HG02588 (cell line): ENCODE results near the gene MCM5.
"Not testable (repeated sequence)": the region's sequence is repeated elsewhere in the genome, so short reads cannot be mapped to it uniquely, and the experiment has no call there.

Experiments
- ATAC-seq: cut with Tn5 transposase; IDR thresholded peaks from one replicate; pipeline ENCODE4 v1.9.1; 2021; ENCODE audit warnings: mild to moderate bottlenecking, moderate library complexity; ENCODE audit not compliant: unreplicated experiment

Gene MCM5

GRCh38 chr22:35378621-35379020, 21.3 kb upstream of the MCM5 start:
- ATAC-seq: no peak

DNA sequence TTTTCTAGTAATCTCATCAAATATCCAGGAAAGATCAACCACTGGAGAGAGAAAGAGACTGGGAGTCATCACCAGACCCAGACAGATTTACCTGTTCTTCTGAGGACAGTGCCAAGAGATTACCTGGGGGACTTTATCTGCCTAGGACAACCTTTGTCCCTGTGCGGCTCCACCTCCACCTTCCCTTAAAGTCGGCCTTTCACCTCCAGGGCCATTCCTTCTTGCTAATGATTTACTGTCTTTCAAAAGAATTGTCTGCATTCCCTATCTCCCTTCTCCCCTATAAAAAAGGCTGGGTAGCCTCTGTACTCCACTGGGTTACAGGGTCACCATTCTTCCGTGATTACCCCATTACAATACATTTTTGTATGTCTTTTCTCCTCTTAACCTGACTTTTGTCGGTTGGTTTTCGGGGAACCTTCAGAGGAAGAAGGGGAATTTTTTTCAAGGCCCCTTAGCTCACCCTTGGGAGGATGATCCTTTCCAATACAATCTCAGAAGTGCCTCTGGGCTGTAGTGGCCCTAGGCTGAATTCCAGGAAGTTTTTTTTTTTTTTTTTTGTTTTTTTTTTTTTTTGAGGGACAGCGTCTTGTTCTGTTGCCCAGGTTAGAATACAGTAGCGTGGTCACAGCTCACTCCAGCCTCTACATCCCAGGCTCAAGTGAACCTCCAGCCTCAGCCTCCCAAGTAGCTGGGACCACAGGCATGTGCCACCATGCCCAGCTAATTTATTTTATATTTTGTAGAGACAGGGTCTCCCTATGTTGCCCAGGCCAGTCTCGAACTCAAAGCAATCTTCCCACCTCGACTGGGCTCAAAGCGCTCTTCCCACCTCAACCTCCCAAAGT, 20.6 kb upstream of the MCM5 start:
- ATAC-seq: no peak

DNA sequence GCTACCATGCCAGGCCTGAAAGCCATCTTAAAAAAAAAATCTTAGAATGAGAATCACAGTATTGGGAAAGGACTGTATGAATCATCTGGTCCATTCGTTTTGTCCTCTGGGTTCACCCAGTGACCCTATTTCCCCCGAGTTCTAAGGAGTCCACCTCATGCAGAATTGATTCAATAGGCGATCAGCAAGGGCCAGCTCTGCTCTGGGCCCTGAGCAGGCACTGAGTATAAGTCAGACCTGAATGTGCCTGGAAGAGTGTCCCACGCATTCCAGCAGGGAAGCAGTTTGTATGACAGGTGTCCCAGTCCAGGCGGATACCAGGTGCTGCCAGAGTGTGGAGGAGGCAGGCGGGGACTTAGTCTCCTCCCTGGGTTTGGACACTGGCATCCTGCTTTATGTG, 19.9 kb upstream of the MCM5 start:
- ATAC-seq: no peak

DNA sequence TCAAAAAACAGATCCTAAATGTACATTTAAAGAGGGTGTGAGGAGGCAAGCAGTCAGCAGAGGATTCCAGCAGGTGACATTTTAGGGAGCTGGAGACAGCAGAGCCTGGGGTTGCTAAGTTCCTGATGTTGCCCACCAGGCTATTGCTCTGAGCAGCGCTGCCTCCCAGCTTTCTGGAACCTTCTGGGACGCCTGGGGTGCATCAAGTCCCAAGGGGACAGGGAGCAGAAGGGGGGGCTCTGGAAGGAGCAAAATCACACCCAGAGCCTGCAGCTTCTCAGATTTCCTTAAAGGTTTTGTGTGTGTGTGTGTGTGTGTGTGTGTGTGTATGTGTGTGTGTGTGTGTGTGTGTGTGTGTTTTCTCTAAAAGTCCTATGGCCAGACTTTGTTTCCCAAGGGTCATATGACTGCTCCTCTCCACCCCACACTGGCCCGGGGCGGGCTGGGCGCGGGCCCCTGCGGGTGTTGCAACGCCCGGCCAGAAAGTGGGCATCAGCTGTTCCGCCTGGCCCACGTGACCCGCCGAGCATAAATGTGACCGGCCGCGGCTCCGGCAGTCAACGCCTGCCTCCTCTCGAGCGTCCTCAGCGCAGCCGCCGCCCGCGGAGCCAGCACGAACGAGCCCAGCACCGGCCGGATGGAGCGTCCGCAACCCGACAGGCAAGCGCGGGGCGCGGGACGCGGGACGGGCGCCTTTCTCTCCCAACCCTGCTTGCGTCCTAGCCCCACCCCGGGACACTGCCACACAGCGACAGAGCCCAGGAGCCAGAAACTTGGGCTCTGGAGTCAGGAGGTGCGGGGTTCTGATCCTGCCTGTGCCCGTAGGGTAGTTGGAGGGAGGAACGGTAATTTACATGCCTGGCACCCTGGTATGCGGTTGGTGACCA, 19.2 kb upstream of the MCM5 start, which contains the start of gene HMOX1:
HMOX1 (plus strand) TSS at position 560 of the 887 bp plus-strand sequence; CDS start at position 638, 78 bp downstream.
- peak; percentile 53 for ATAC-seq

DNA sequence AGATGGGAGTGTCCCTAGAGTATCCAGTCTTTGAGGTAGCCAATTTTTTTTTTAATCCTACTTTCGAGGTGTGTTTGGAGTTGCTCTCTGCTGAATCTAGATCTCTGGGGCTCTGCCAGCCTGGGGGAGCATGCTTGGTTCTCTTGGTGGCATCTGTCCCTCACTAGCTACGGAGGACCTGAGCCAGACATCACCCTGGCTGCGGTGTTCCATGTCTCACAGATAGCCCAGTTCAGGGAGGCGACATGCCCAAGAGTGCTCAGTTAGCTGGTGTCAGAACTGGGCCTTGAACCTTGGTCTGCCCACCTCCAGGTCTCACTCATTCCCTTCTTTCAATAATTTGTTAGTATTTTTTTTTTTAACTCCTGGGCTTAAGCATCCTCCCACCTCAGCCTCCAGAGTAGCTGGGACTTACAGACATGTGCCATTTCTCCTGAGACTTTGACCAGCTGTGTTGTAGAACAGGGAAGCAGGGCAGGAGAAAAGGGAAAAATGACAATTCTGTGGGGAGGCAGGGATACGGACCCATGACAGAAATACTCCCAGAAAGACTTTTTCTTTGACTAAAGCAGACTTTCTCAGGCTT, 18.4 kb upstream of the MCM5 start:
- no peak for ATAC-seq

- no peak for ATAC-seq
Measured at GRCh38 chr22:35383679-35384071, 16.3 kb upstream of the MCM5 start.

GRCh38 chr22:35384527-35384926, 15.4 kb upstream of the MCM5 start:
- no peak for ATAC-seq

GRCh38 chr22:35384975-35385588, 14.9 kb upstream of the MCM5 start:
- no peak for ATAC-seq

DNA sequence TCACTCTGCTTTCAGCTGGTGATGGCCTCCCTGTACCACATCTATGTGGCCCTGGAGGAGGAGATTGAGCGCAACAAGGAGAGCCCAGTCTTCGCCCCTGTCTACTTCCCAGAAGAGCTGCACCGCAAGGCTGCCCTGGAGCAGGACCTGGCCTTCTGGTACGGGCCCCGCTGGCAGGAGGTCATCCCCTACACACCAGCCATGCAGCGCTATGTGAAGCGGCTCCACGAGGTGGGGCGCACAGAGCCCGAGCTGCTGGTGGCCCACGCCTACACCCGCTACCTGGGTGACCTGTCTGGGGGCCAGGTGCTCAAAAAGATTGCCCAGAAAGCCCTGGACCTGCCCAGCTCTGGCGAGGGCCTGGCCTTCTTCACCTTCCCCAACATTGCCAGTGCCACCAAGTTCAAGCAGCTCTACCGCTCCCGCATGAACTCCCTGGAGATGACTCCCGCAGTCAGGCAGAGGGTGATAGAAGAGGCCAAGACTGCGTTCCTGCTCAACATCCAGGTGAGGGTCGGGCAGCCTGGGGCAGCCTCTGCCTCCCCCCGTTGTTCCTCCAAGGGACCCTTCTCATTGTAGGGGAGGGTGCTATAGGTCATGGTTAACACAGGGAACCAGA, 13.2 kb upstream of the MCM5 start:
- no peak for ATAC-seq

DNA sequence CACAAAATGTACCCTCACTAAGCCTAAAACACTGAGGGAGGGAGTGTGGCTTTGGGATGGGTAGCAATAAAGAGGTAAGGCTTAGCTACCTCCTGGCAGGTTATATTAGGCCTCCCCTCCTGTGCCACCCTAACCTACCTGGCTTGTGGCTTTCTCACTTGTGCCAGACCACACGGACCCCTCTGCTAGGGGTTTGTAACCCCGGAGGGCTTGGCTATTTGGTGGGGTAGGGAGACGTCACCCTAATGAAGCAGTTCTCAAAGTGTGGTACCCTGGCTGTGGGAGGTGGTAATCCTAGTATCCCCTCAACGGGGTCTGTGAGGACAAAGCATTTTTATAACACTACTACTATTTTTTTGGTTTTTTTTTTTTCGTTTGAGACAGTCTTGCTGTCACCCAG, 9.0 kb upstream of the MCM5 start:
- no peak for ATAC-seq

- no peak for ATAC-seq
Measured at GRCh38 chr22:35392357-35392756, 7.6 kb upstream of the MCM5 start.

GRCh38 chr22:35393116-35394010, 6.6 kb upstream of the MCM5 start:
- no peak for ATAC-seq

DNA sequence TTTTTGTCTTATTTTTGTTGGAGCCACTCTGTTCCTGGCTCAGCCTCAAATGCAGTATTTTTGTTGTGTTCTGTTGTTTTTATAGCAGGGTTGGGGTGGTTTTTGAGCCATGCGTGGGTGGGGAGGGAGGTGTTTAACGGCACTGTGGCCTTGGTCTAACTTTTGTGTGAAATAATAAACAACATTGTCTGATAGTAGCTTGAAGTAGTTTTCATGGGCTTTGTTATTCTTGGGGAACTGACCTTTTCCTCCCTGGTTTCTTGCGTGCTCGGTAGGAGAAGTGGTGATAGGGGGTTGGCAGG, 6.0 kb upstream of the MCM5 start:
- ATAC-seq: no peak

DNA sequence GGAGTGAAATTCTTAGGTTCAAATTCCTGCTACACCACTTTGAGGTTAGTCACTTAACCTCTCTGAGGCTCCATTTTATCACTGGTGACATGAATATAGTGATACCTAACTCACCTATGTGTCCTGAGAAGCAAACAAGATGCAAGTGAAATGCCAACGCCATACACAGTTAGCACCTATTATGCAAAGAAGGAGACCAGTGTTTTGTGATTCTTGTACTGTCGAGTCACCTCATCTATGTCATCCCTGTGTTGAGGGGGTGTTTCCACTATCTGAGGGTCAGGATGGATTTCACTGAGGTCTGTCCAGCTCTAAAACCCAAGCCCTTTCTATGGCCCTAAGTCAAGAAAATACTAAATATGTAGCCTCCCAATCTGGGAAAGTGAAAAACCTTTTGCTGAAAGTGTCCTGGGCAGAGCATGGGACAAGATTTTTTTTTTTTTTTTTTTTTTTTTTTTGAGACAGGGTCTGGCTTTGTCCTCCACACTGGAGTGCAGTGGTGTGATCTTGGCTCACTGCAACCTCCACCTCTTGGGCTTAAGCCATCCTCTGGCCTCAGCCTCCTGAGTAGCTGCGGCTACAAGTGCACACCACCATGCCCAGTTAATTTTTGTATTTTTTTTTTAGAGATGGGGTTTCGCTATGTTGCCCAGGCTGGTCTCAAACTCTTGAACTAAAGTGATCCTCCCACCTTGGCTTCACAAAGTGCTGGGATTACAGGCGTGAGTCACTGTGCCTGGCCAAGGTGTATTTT, 5.0 kb upstream of the MCM5 start:
- no peak for ATAC-seq

DNA sequence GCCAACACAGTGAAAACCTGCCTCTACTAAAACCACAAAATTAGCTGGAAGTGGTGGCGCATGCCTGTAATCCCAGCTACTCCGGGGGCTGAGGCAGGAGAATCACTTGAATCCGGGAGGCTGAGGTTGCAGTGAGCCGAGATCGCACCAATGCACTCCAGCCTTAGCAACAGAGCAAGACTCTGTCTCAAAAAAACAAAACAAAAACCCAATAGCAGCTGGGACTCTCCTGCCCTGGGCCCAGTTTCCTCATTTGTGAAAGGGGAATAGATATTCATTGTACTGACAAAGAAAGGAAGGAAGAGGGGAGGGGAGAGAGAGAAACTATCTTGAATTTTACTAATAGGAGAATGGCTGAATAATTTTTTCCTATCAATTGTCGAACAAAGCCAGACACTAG, 3.3 kb upstream of the MCM5 start:
- ATAC-seq: not testable (repeated sequence)

DNA sequence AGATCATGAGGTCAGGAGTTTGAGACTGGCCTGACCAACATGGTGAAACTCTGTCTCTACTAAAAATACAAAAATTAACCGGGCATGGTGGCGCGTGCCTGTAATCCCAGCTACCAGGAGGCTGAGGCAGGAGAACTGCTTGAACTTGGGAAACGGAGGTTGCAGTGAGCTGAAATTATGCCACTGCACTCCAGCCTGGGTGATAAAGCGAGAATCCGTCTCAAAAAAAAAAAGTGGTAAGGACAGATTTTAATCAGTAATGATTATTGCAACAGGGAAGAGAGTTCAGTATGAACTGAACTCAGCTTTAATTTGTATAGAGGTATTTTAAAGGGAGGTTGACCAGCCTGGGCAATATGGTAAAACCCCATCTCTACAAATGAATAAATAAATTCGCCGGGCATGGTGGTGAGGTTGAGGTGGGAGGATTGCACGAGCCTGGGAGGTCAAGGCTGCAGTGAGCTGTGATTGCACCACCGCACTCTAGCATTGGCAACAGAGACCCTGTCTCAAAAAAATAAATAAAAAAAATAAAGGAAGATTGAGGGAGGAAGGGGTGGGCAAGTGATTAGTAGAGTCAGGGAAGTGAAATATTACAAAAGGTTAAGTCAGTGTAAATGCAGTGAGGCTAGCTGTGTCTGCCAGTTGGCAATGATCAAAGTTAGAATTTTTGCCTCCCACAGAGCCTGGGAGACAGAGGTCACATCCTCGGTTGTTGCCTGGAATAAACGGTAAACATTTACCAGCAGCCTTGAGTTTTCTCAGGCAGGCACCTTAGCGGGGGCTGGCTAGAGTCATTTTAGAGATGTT, 2.6 kb upstream of the MCM5 start:
- no peak for ATAC-seq

GRCh38 chr22:35398591-35398973, 1.4 kb upstream of the MCM5 start:
- ATAC-seq: no peak

- no peak for ATAC-seq
Measured at GRCh38 chr22:35399114-35399677, 744 bp upstream of the MCM5 start.
